Measurements from ENCODE around the gene CDADC1. TPM values are rescaled to one million over a fixed set of nuclear protein-coding genes. Genes with fewer than 3 reads are reported as not detected.

The CDADC1 gene
- total RNA-seq, 3 donors from 2014 or later = 7.6 to 14.1 (median 7.9) TPM

DNA sequence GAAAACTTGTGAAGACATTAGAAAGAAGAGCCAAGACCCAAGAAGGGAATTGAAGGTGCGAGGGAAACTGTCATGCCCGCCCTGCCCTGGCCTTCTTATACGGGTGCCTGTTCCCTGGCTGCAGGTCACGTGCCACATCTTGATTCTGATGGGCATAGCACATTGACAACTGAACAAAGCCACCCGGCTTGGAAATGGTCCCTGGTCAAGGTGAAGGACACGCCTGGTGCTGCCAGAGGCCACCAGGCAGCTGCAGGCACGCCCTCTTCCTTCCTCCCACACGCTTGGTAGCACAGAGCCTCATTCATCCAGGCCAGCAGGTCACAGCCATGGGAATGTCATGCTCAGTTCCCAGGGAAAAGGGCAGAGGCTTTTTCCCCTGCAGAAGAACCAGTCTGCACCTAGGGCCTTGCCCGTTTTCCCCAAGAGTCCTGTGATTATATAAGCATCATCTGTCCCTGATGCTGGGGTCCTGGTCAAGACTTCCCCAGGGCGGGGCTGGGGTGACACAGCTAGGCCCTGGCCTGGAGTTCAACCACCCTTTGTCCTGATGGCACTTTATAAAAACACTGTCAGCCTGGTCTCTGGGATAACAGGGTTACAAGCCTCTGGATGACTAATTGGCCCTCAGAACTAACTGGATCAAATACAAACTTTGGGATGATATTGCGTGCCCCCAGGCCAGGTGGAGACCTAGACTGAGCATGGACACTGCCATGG, 56.0 kb downstream of the CDADC1 start:
- Histone ChIP-seq H3K4me3 (no peak overlapping the region), H3K36me3 (ENCODE audit: low read depth) (no peaks in the 10 kb centered on the region), H3K9me3 (no peaks in the 10 kb centered on the region), H3K4me1 (ENCODE audit: low read depth) (peaks cover 6% of the 10 kb centered on the region)
- peak in 1 of 3 donors; percentile 26 for DNase-seq
- ATAC-seq = peak; percentile 56
- intact Hi-C loops (cut with DNase I, micrococcal nuclease) = loop anchor here (5.0 to 10.0 kb wide), 3 partner anchors 131 to 311 kb away; no protein-coding TSS in a partner anchor
- TF ChIP-seq, protein P1, sequence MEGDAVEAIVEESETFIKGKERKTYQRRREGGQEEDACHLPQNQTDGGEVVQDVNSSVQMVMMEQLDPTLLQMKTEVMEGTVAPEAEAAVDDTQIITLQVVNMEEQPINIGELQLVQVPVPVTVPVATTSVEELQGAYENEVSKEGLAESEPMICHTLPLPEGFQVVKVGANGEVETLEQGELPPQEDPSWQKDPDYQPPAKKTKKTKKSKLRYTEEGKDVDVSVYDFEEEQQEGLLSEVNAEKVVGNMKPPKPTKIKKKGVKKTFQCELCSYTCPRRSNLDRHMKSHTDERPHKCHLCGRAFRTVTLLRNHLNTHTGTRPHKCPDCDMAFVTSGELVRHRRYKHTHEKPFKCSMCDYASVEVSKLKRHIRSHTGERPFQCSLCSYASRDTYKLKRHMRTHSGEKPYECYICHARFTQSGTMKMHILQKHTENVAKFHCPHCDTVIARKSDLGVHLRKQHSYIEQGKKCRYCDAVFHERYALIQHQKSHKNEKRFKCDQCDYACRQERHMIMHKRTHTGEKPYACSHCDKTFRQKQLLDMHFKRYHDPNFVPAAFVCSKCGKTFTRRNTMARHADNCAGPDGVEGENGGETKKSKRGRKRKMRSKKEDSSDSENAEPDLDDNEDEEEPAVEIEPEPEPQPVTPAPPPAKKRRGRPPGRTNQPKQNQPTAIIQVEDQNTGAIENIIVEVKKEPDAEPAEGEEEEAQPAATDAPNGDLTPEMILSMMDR (IDR thresholded peaks at IDR 0.05) = no peak

DNA sequence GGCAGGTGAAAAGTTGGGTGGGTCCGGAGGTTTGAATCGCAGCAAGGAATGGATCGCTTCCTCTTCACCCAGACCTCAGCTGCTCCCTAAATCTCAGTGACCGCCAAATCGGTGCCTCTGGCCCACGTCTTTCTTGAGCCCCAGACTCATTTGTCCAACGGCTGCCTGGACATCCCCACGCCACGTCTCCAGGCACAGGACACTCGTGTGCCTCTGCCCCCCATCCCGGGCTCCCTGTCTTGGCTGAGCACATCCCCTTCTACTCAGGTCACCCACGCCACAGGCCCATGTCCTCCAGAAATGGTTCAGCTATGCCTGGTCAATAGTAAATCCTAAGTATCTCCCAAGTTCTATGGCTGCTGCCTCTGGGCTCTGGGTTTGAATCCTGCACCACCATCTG, 56.6 kb downstream of the CDADC1 start:
- no peak overlapping the region for H3K4me3 ChIP-seq
- DNase-seq = no peak
- TF ChIP-seq, protein P1 (IDR thresholded peaks at IDR 0.05) = no peak
- peaks cover 6% of the 10 kb centered on the region for H3K4me1 ChIP-seq (ENCODE audit: low read depth)
- no peak for ATAC-seq
- no peaks in the 10 kb centered on the region for H3K36me3 ChIP-seq (ENCODE audit: low read depth)
- intact Hi-C loops (cut with DNase I, micrococcal nuclease) = loop anchor here (5.0 to 10.0 kb wide), 3 partner anchors 130 to 310 kb away; no protein-coding TSS in a partner anchor
- H3K9me3 ChIP-seq = no peaks in the 10 kb centered on the region

DNA sequence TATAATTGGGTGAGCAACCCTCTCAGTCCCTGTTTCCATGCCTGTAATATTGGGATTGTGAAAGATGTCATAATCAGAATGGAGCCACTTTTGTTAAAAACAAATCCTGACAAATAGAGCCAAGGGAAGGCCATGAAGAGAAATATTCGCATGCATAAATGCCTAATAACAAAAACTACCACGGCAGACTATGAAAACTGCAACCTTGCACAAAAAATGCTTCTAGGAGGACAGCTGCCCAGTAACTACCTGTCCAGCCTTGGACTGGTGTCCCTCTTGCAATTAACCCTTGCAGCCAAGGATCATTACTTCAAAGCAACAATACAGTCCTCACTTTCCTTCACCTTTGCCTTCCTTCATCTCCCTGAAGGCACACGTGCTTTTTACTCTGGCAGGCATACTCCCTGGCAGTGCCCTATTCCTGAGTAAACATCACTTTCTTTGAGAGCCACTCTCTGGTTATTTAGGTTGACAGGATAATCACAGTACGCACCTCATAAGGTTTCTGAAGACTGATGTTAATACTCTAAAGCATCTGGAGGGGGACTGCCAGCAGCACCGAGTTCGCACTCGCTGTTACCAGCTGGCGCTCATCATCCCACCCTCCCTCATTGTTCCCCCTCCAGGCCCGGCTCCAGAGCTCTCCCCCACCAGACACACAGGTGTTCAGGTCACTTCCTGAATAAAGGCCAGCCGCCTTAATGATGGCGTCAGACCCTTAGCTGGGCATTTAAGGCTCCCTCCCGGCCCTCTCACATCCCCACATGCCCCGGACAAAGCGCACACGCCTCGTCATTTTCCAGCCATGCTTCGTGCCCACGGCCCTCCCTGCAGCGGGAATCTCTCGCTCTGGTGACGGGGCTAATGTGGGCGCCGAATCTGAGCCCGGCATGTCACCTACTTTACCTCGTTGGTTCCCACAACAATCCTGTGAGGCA, 57.3 kb downstream of the CDADC1 start:
- H3K4me1 ChIP-seq (ENCODE audit: low read depth) = peaks cover 6% of the 10 kb centered on the region
- DNase-seq (no peak), ATAC-seq (no peak)
- H3K36me3 ChIP-seq (ENCODE audit: low read depth) = no peaks in the 10 kb centered on the region
- H3K4me3 ChIP-seq = no peak overlapping the region
- TF ChIP-seq, protein P1 (IDR thresholded peaks at IDR 0.05) = no peak
- no peaks in the 10 kb centered on the region for H3K9me3 ChIP-seq
- intact Hi-C loops (cut with DNase I, micrococcal nuclease) = loop anchor here (5.0 to 10.0 kb wide), 3 partner anchors 130 to 310 kb away; no protein-coding TSS in a partner anchor

DNA sequence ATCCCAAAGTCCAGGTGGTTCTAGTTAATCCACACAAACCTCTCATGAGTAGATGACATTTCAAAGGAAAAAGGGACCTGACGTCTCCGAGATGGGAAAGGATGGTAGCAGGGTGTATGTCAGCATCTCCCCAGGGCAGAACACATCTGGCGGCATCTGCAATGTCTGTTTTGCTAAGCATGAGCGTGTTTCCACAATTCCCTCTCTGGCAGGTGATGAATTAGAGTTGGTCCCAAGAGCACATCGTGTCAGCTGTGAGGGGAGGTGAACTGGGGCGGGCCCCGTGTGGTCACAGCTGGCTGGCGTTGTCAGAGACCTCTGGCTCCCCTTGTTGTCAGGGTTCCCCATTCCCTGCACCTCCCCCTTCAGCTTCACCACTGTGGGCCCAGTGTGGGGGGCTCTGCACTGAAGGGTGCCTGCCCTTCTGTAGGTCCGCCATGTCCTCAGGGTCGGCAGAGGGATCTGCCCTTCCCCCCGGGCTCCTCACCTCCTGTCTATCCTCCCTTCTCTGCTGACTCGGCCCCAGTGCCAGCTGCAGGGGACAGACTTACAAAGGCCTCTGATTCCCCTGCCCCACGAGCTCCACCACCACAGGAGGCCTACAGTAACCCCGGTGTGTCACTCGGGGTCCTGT, 58.2 kb downstream of the CDADC1 start:
- intact Hi-C loops (cut with DNase I, micrococcal nuclease) = loop anchor here (10.0 kb wide), 2 partner anchors 129 to 309 kb away; no protein-coding TSS in a partner anchor
- Histone ChIP-seq H3K9me3 (no peaks in the 10 kb centered on the region), H3K4me3 (no peak overlapping the region), H3K4me1 (ENCODE audit: low read depth) (peaks cover 6% of the 10 kb centered on the region), H3K36me3 (ENCODE audit: low read depth) (no peaks in the 10 kb centered on the region)
- TF ChIP-seq, protein P1 (IDR thresholded peaks at IDR 0.05) = no peak
- no peak for DNase-seq
- ATAC-seq = no peak

DNA sequence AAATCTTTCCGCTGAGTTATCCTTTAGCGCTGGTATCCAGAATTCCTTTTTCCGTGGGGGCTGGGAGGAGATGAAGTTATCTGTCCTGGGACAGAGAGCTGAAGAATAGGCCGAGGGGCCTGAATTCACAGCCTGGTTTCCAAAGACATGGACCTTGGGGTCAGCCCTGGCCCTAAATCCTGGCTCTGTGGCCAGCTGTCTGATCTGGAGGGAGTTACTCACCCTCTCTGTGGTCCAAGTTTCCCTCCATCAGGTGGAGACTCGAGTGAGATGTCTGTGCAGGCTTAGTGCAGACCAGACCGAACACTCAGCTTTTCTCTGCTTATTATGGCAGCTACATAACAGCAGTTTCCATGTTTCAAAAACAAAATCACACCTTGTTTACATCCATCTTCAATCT, 59.6 kb downstream of the CDADC1 start:
- no peak for DNase-seq
- Histone ChIP-seq H3K4me1 (ENCODE audit: low read depth) (no peaks in the 10 kb centered on the region), H3K9me3 (no peaks in the 10 kb centered on the region), H3K4me3 (no peak overlapping the region), H3K36me3 (ENCODE audit: low read depth) (no peaks in the 10 kb centered on the region)
- intact Hi-C loops (cut with DNase I, micrococcal nuclease) = loop anchor here (10.0 kb wide), 2 partner anchors 127 to 307 kb away; no protein-coding TSS in a partner anchor
- ATAC-seq = no peak
- TF ChIP-seq, protein P1 (IDR thresholded peaks at IDR 0.05) = no peak

All from mucosa of descending colon (tissue), 3 donors.